HG03097 (cell line): ENCODE data around the gene SEPTIN6.
"Not testable (repeated sequence)": the region's sequence is repeated elsewhere in the genome, so short reads cannot be mapped to it uniquely, and the experiment has no call there.

Source experiments
- ATAC-seq: cut with Tn5 transposase; IDR thresholded peaks from one replicate; pipeline ENCODE4 v1.9.1; 2021; ENCODE audit not compliant: unreplicated experiment, low FRiP score

The SEPTIN6 gene

DNA sequence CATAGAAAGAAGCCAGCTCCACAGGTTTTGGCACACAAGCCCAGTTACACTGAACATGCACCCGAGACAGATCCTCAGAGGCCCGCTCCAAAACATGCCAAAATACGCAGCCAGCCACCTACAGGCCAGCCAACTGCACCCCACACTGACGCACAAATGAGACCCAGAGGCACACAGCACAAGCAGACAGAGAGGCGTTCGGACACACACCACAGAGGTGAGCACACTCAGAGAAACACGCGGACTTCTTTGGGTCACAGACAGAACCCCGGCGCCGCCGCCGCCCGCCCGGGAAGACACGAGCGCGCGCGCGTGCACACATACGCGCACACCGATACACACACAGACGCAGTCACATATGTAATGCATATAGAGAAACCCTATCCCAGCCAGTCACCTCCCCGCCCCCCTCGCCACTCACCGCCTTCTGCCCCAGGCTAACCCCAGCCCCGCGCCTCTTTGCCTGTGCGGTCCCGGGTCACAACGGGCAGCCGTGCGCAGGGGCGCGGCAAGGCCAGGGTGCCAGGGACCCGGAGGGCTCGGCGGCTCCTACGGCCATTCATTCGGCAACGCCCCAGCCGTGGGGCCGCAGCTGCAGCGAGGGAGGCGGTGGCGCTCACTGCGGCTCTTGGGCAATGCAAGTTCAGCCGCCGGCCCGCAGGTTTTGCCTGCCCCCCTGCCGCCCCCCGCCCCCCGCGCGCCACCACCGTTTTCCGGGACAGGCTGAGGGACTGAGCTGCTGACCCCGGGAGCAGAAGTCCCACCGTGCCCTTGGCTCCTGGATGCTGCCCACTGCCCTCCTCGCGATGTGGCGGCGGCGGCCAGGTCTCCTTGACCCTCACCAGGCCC, 553 bp downstream of the SEPTIN6 start:
- ATAC-seq: no peak

DNA sequence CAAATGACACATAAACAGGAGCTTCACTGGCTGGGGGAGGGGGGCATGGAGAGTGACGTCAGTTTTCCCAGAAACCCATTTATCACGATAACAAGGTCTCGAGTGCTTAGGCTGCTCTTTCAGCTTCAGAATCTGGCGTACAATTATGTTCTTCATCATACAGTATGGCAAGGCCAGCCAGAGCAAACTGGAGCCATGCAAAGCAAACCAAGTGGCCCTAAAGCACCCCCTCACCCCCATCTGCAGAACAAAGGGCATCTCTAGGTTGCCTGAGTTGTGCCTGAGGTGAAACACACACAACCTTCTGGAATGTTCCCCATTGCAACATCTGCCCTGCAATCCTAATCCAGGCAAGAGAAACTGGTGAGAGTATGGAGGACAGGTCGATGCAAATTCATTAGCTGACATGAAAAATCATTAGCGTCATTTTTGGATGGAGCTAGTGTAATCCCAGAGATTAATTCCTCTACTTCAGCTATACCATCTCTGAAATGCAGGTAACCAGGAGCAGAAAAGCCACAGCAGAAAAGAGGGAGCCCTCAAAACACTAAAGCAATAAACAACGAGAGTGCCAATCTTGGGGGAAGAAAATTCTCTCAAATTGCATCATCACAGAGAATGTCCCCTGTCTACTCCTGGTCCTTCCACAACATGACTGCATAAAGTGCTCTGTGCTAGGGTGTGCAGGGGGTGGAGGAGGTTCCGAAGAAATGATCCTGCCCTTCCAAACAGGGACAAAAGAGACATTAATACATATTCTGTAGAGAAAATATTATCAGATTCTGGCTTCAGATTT, 1.8 kb downstream of the SEPTIN6 start:
- no peak for ATAC-seq

DNA sequence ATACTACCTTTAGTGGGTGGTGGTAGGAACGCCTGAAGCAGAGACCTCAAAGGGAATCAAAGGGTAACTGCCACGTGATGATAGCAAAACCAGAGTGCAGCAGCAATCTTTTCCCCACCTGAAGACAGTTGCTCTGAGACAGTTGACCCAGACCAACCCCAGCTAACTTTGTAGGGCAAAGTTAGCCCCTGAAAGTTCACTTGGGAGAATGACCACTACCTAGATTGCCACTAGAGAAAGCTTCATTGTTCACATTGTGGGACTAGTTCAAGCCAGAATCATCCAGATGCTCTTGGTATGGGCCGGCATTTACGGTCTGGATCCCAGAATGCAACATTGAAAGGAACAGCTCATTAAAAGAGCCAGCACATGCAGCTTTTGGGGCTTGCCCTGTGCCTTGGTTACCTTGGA, 4.1 kb downstream of the SEPTIN6 start:
- no peak for ATAC-seq

- ATAC-seq: no peak
These were observed 5.1 kb downstream of the SEPTIN6 start for GRCh38 chrX:119687661-119688413.

DNA sequence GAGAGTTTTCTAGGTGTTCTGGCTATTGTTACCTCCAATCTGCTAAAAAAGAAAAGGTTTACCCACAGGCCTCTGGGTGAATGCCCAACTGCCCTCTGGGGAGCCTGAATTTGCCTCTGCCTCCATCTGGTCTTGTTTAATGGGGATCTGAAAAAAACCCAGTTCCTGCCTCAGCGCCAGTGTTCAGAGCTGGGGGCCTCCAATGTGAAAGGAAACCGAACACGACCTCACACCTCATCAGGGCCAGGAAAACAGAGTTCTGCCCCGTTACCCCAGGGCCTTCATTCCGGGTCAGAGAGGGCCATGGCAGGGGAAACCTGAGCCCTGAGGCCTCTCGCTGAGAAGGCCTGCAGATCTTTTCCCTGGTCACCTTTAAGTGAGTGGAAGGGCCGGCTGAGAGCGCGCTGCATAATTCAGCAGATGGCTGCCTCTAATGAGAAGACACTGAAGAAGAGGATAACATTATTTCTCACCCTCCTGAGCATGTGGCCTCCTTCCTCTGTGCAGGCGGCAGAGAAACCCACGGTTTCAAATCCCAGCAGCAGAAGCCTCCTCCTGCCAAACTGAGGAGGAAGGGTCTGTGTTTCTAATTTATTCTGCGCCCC, 6.8 kb downstream of the SEPTIN6 start:
- peak; percentile 34 for ATAC-seq

- no peak for ATAC-seq
These were observed 7.5 kb downstream of the SEPTIN6 start for GRCh38 chrX:119685225-119686066.

DNA sequence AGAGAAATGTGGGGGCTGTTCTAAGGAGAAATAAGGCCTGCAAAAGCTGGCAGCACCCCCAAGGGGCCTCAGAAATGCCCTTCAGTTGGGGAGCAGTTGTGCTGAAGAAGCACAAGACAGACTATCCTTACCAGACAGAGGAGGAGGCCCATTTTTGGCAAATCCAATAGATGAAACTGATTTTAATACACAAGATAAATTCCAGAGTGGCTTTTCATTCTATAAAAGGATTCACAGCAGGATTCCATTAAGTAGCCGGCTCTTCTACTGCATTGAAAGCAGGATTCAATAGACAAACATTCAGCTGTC, 8.1 kb downstream of the SEPTIN6 start:
- no peak for ATAC-seq

- not testable (repeated sequence) for ATAC-seq
These were observed 8.7 kb downstream of the SEPTIN6 start for GRCh38 chrX:119684312-119684711.

GRCh38 chrX:119682019-119682989, 10.7 kb downstream of the SEPTIN6 start:
- peak; percentile 39 for ATAC-seq

- no peak for ATAC-seq
These were observed 15.3 kb downstream of the SEPTIN6 start for GRCh38 chrX:119677654-119677981.

DNA sequence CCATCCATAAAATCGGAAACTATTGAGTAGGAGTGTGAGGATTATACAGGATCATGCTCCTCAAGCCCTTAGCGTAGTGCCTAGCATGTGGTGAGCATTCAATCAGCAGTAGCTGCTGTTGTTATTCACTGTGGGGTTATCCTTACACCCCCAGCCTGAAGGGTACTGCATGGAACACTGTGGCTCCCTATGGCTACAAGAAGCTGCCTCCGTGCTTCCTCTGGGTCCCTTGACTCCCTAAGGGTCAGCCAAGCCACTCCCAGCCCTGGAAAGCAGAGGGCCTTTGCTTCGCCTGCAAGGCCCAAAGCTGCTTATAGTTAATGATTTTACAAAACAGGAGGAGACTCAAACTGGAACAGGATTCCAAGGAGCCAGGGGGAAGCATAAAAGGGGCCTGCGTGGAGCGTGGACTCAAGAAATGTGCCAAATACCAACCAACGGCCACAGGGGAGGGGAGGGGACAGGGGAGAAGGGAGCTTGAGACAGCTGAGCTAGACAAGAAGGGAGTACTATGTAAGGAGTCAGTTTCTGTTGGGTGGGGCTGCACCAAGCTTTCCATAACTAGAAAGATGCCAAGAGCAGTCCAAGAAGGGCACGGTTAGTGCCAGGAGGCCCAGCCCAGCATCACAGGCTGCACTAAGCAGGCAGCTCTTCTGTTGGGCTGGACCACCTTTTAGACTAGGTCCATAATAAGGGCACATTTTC, 15.9 kb downstream of the SEPTIN6 start:
- ATAC-seq: no peak

- ATAC-seq: no peak
These were observed 19.6 kb downstream of the SEPTIN6 start for GRCh38 chrX:119673336-119673735.

DNA sequence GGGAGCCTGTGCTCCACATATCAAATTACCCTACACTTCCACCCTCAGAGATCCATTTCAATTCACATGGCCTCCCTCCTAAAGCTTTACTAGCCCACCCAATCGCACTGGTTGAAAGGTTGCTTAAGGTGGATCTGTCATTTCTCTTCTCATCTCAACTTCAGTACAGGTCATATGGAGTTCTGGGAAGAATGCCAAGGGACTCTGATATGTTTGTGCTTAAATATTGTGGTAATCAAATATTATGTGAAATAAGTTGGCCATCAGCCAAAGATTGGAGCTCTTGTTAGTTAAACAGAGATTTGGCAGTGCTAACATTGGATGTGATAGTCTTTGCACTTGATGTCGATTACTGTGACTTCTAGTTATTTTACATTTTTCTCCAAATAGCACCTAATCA, 20.5 kb downstream of the SEPTIN6 start:
- no peak for ATAC-seq

DNA sequence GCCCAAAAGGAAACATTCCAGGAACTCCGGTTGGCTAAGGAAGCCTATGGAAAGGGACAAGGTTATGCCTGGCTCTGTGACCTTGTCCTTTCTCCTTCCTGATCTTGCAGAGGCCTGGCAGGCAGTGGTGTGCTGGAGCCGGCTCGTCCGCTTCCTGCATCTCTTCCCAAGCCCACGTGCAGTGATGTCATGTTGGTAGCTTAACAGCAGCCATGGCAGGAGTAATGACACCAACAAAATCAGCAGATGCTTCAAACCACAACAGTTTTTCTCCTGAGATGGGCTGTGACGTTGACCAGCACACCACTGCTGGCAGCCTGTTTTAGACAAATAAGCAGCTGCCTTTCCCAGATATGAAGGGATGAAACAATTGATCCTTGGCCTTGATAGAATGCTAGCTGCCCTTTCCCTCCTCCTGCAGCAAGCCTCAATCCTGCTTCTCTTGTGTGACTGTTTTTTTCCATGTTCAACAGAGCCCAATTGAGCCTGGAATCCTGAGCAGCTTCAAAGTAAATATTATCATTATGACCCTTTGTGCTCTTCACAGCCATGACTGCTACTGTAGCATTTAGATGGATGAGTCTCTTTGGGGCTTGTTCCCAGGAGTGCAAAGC, 23.4 kb downstream of the SEPTIN6 start:
- no peak for ATAC-seq

GRCh38 chrX:119667111-119667878, 25.7 kb downstream of the SEPTIN6 start:
- no peak for ATAC-seq

- not testable (repeated sequence) for ATAC-seq
These were observed 28.1 kb downstream of the SEPTIN6 start for GRCh38 chrX:119664877-119665276.

- ATAC-seq: no peak
These were observed 31.5 kb downstream of the SEPTIN6 start for GRCh38 chrX:119661486-119661885.
